ENCODE data around the gene RASGRP1.

Gene RASGRP1

GRCh38 chr15:38549222-38549621 is 15.4 kb downstream of the RASGRP1 start:
- TF ChIP-seq, protein P1, sequence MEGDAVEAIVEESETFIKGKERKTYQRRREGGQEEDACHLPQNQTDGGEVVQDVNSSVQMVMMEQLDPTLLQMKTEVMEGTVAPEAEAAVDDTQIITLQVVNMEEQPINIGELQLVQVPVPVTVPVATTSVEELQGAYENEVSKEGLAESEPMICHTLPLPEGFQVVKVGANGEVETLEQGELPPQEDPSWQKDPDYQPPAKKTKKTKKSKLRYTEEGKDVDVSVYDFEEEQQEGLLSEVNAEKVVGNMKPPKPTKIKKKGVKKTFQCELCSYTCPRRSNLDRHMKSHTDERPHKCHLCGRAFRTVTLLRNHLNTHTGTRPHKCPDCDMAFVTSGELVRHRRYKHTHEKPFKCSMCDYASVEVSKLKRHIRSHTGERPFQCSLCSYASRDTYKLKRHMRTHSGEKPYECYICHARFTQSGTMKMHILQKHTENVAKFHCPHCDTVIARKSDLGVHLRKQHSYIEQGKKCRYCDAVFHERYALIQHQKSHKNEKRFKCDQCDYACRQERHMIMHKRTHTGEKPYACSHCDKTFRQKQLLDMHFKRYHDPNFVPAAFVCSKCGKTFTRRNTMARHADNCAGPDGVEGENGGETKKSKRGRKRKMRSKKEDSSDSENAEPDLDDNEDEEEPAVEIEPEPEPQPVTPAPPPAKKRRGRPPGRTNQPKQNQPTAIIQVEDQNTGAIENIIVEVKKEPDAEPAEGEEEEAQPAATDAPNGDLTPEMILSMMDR (conservative IDR thresholded peaks at IDR 0.05; ENCODE audit: low read depth, low read length) = no peak
- no peak for DNase-seq (ENCODE audit: low read depth)
- no peak overlapping the region for H3K4me3 ChIP-seq (ENCODE audit: low read length)

GRCh38 chr15:38547255-38547997 is 17.2 kb downstream of the RASGRP1 start:
- TF ChIP-seq, protein P1 (conservative IDR thresholded peaks at IDR 0.05; ENCODE audit: low read depth, low read length) = no peak
- no peak overlapping the region for H3K4me3 ChIP-seq (ENCODE audit: low read length)
- DNase-seq (ENCODE audit: low read depth) = peak; percentile 81

- no peak for DNase-seq (ENCODE audit: low read depth)
- H3K4me3 ChIP-seq (ENCODE audit: low read length) = no peak overlapping the region
- TF ChIP-seq, protein P1 (conservative IDR thresholded peaks at IDR 0.05; ENCODE audit: low read depth, low read length) = no peak
Observed at GRCh38 chr15:38545179-38545578, 19.4 kb downstream of the RASGRP1 start.

- no peak overlapping the region for H3K4me3 ChIP-seq (ENCODE audit: low read length)
- TF ChIP-seq, protein P1 (conservative IDR thresholded peaks at IDR 0.05; ENCODE audit: low read depth, low read length) = no peak
- no peak for DNase-seq (ENCODE audit: low read depth)
Observed at GRCh38 chr15:38541026-38541425, 23.6 kb downstream of the RASGRP1 start.

- TF ChIP-seq, protein P1 (conservative IDR thresholded peaks at IDR 0.05; ENCODE audit: low read depth, low read length) = no peak
- no peak for DNase-seq (ENCODE audit: low read depth)
- H3K4me3 ChIP-seq (ENCODE audit: low read length) = no peak overlapping the region
Observed at GRCh38 chr15:38540510-38540909, 24.1 kb downstream of the RASGRP1 start.

DNA sequence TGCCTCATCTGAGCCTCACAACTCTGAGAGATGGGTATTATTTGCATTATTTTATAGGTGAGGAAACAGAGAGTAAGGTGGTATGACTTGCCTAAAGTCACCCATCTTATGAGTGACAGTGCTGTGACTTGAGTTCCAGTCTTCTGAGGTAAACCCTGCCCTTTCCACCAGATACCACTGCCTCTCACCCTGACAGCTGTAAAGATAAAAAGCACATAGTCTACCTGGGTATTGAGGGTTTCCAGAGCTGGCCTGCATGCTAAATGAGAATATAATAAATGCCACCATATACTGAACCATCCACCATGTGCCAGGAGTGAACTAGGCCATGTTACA is 25.6 kb downstream of the RASGRP1 start:
- H3K4me3 ChIP-seq (ENCODE audit: low read length) = no peak overlapping the region
- TF ChIP-seq, protein P1 (conservative IDR thresholded peaks at IDR 0.05; ENCODE audit: low read depth, low read length) = no peak
- DNase-seq (ENCODE audit: low read depth) = no peak

GRCh38 chr15:38538328-38539007 is 26.1 kb downstream of the RASGRP1 start:
- DNase-seq (ENCODE audit: low read depth) = no peak
- H3K4me3 ChIP-seq (ENCODE audit: low read length) = no peak overlapping the region
- TF ChIP-seq, protein P1 (conservative IDR thresholded peaks at IDR 0.05; ENCODE audit: low read depth, low read length) = no peak

Measured in retinal pigment epithelial cell (primary cell).